ENCODE data around the gene NHLRC2. TPM values are rescaled to one million over a fixed set of nuclear protein-coding genes. Genes with fewer than 3 reads are reported as not detected.

NHLRC2 gene
- total and polyA plus RNA-seq, 4 donors, result 4.2 to 49.0 (median 26.9) TPM

DNA sequence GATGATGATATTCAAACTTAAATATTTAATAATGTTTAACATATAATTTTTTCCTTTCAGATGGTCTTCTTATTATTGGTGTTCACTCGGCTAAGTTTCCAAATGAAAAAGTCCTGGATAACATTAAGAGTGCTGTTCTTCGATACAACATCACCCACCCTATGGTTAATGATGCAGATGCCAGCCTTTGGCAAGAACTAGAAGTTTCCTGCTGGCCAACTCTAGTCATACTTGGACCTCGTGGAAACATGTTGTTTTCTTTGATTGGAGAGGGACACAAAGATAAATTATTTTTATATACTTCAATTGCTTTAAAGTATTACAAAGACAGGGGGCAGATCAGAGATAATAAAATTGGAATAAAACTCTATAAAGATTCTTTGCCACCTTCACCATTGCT, 22.0 kb downstream of the NHLRC2 start:
- TF ChIP-seq, protein P1, sequence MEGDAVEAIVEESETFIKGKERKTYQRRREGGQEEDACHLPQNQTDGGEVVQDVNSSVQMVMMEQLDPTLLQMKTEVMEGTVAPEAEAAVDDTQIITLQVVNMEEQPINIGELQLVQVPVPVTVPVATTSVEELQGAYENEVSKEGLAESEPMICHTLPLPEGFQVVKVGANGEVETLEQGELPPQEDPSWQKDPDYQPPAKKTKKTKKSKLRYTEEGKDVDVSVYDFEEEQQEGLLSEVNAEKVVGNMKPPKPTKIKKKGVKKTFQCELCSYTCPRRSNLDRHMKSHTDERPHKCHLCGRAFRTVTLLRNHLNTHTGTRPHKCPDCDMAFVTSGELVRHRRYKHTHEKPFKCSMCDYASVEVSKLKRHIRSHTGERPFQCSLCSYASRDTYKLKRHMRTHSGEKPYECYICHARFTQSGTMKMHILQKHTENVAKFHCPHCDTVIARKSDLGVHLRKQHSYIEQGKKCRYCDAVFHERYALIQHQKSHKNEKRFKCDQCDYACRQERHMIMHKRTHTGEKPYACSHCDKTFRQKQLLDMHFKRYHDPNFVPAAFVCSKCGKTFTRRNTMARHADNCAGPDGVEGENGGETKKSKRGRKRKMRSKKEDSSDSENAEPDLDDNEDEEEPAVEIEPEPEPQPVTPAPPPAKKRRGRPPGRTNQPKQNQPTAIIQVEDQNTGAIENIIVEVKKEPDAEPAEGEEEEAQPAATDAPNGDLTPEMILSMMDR (IDR thresholded peaks at IDR 0.05; ENCODE audit: control extremely low read depth, extremely low read depth), result no peak
- Histone ChIP-seq H3K4me1 (ENCODE audit: control insufficient read depth in 5 of 5, insufficient read depth in 5 of 5, low read length in 5 of 5) (peaks cover 0 to 11% (median 0%) of the 10 kb centered on the region in 5 donors), H3K27me3 (ENCODE audit: control insufficient read depth in 3 of 3, insufficient read depth in 3 of 3, low read length in 2 of 3) (no peaks in the 10 kb centered on the region), H3K27ac (ENCODE audit: low read depth in 1 of 2, low read length in 1 of 2) (no peak overlapping the region), H3K9me3 (ENCODE audit: control insufficient read depth in 4 of 4, insufficient read depth in 3 of 4, low read length in 3 of 4) (peaks cover 0 to 7% (median 0%) of the 10 kb centered on the region in 4 donors), H3K9ac (ENCODE audit: insufficient read depth in 1 of 2, low read length in 2 of 2) (no peak overlapping the region), H3K36me3 (ENCODE audit: control insufficient read depth in 4 of 4, insufficient read depth in 4 of 4, low read length in 4 of 4) (peaks cover 2 to 17% (median 7%) of the 10 kb centered on the region in 4 donors), H3K4me3 (no peak overlapping the region)
- ATAC-seq (ENCODE audit: insufficient read depth, low FRiP score), result no peak
- no peak for DNase-seq
- WGBS, 2 donors, result 84 to 86% methylated on average over 3 of the region's 3 CpGs

DNA sequence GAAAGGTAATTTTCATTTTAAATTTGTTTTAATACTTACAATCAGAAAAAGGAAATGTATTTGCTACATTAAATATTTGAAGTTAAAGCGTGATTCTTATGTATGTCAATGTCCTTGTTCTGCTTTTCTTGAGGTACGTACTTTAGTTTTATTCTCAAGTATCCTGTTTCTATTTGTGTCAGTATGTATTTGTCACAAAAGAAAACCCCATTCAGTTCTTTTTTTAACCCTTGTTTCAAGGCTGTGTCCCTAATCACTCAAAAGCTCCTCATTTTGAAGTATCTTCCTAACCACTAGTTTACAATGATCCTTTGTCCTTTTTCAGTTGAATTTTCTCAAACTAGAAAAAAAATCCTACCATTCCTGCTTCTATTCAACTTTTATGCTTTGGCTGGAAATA, 25.2 kb downstream of the NHLRC2 start:
- Histone ChIP-seq H3K27ac (ENCODE audit: low read depth in 1 of 2, low read length in 1 of 2) (no peak overlapping the region), H3K9ac (ENCODE audit: insufficient read depth in 1 of 2, low read length in 2 of 2) (no peak overlapping the region), H3K4me1 (ENCODE audit: control insufficient read depth in 5 of 5, insufficient read depth in 5 of 5, low read length in 5 of 5) (peaks cover 0 to 8% (median 0%) of the 10 kb centered on the region in 5 donors), H3K9me3 (ENCODE audit: control insufficient read depth in 4 of 4, insufficient read depth in 3 of 4, low read length in 3 of 4) (no peaks in the 10 kb centered on the region), H3K36me3 (ENCODE audit: control insufficient read depth in 4 of 4, insufficient read depth in 4 of 4, low read length in 4 of 4) (peaks cover 0 to 23% (median 12%) of the 10 kb centered on the region in 4 donors), H3K27me3 (ENCODE audit: control insufficient read depth in 3 of 3, insufficient read depth in 3 of 3, low read length in 2 of 3) (no peaks in the 10 kb centered on the region), H3K4me3 (no peak overlapping the region)
- ATAC-seq (ENCODE audit: insufficient read depth, low FRiP score) (no peak), DNase-seq (no peak)
- TF ChIP-seq, protein P1 (IDR thresholded peaks at IDR 0.05; ENCODE audit: control extremely low read depth, extremely low read depth), result no peak
- 85% methylated on average over 2 of the region's 2 CpGs for WGBS, 2 donors

GRCh38 chr10:113880236-113880635, 25.8 kb downstream of the NHLRC2 start:
- no peak for DNase-seq
- no peak for ATAC-seq (ENCODE audit: insufficient read depth, low FRiP score)
- peaks cover 0 to 6% (median 0%) of the 10 kb centered on the region in 5 donors for H3K4me1 ChIP-seq (ENCODE audit: control insufficient read depth in 5 of 5, insufficient read depth in 5 of 5, low read length in 5 of 5)
- H3K4me3 ChIP-seq, result no peak overlapping the region
- no peaks in the 10 kb centered on the region for H3K9me3 ChIP-seq (ENCODE audit: control insufficient read depth in 4 of 4, insufficient read depth in 3 of 4, low read length in 3 of 4)
- TF ChIP-seq, protein P1 (IDR thresholded peaks at IDR 0.05; ENCODE audit: control extremely low read depth, extremely low read depth), result no peak
- WGBS, 2 donors, result 50 to 86% methylated on average over 1 of the region's 1 CpG
- peaks cover 0 to 28% (median 14%) of the 10 kb centered on the region in 4 donors for H3K36me3 ChIP-seq (ENCODE audit: control insufficient read depth in 4 of 4, insufficient read depth in 4 of 4, low read length in 4 of 4)
- no peaks in the 10 kb centered on the region for H3K27me3 ChIP-seq (ENCODE audit: control insufficient read depth in 3 of 3, insufficient read depth in 3 of 3, low read length in 2 of 3)
- no peak overlapping the region for H3K9ac ChIP-seq (ENCODE audit: insufficient read depth in 1 of 2, low read length in 2 of 2)
- H3K27ac ChIP-seq (ENCODE audit: low read depth in 1 of 2, low read length in 1 of 2), result no peak overlapping the region

DNA sequence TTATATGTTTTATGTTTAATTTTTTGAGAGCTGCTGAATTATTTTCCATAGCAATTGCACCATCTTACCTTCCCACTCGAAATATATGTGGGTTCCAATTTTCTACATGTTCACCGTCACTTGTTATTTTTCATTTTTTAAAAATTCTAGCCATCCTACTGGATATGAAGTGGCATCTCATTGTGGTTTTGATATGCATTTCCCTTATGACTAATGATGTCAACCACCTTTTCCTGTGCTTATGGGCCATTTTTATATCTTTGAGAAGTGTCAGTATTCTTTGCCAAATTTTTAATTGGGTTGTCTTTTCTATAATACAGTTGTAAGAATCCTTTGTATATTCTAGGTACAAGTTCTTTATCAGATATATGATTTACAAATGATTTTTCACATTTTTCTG, 27.8 kb downstream of the NHLRC2 start:
- H3K4me1 ChIP-seq (ENCODE audit: control insufficient read depth in 5 of 5, insufficient read depth in 5 of 5, low read length in 5 of 5), result no peaks in the 10 kb centered on the region
- H3K27me3 ChIP-seq (ENCODE audit: control insufficient read depth in 3 of 3, insufficient read depth in 3 of 3, low read length in 2 of 3), result no peaks in the 10 kb centered on the region
- TF ChIP-seq, protein P1 (IDR thresholded peaks at IDR 0.05; ENCODE audit: control extremely low read depth, extremely low read depth), result no peak
- no peak overlapping the region for H3K9ac ChIP-seq (ENCODE audit: insufficient read depth in 1 of 2, low read length in 2 of 2)
- DNase-seq (no peak), ATAC-seq (ENCODE audit: insufficient read depth, low FRiP score) (no peak)
- H3K27ac ChIP-seq (ENCODE audit: low read depth in 1 of 2, low read length in 1 of 2), result no peak overlapping the region
- 69 to 85% methylated on average over 2 of the region's 2 CpGs for WGBS, 2 donors
- no peak overlapping the region for H3K4me3 ChIP-seq
- peaks cover 0 to 33% (median 21%) of the 10 kb centered on the region in 4 donors for H3K36me3 ChIP-seq (ENCODE audit: control insufficient read depth in 4 of 4, insufficient read depth in 4 of 4, low read length in 4 of 4)
- no peaks in the 10 kb centered on the region for H3K9me3 ChIP-seq (ENCODE audit: control insufficient read depth in 4 of 4, insufficient read depth in 3 of 4, low read length in 3 of 4)
